Aorta (tissue), 5 donors: ENCODE results near the gene PPP1R16B. TPM values are rescaled to one million over a fixed set of nuclear protein-coding genes. Genes with fewer than 3 reads are reported as not detected.

Experiments
- ATAC-seq: fragments of 200-7000 bp; cut with Tn5 transposase; one replicate; pipeline ENCODE4 v1.9.1; 2022; ENCODE audit warnings: moderate library complexity; ENCODE audit not compliant: low FRiP score
- DNase-seq, 2 donors: peaks; one replicate each; pipeline ENCODE4 v3.0.0-alpha.2; 2020
- H3K27ac ChIP-seq, 2 donors: one replicate each; pipeline ENCODE4 v1.5.1; 2013; ENCODE audit warnings: low read length in 2 of 2, mild to moderate bottlenecking in 2 of 2, moderate library complexity in 2 of 2, control low read depth in 1 of 2, inconsistent platforms in 1 of 2, low read depth in 1 of 2
- H3K27me3 ChIP-seq, 2 donors: one replicate each; pipeline ENCODE4 v1.6.1; 2013; ENCODE audit warnings: control low read depth in 1 of 2, low read length in 1 of 2, mild to moderate bottlenecking in 1 of 2, moderate library complexity in 1 of 2; ENCODE audit not compliant: insufficient read depth in 2 of 2, control insufficient read depth in 1 of 2
- H3K36me3 ChIP-seq, 2 donors: one replicate each; pipeline ENCODE4 v1.6.1; 2013; ENCODE audit warnings: control low read depth in 1 of 2, low read length in 1 of 2, mild to moderate bottlenecking in 1 of 2; ENCODE audit not compliant: insufficient read depth in 2 of 2, control insufficient read depth in 1 of 2
- H3K4me1 ChIP-seq, 2 donors: one replicate each; pipeline ENCODE4 v1.6.1; 2013; ENCODE audit warnings: low read length in 2 of 2, control low read depth in 1 of 2, mild to moderate bottlenecking in 1 of 2, moderate library complexity in 1 of 2; ENCODE audit not compliant: insufficient read depth in 2 of 2, control insufficient read depth in 1 of 2
- H3K4me3 ChIP-seq, 2 donors: one replicate each; pipeline ENCODE4 v1.5.1; 2013; ENCODE audit warnings: low read length in 2 of 2, control low read depth in 1 of 2, mild to moderate bottlenecking in 1 of 2
- H3K9me3 ChIP-seq: one replicate; pipeline ENCODE4 v1.6.1; 2013; ENCODE audit warnings: mild to moderate bottlenecking, low read length; ENCODE audit not compliant: control insufficient read depth
- WGBS, 2 donors: extraction: QIAGEN DNeasy Blood & Tissue Kit; methylation state at CpG; one replicate each; pipeline ENCODE4 v1.1.7; 2013; 5-methylcytosine and 5-hydroxymethylcytosine counted together
- intact Hi-C, 2 donors: fragments of 100-400 bp; cut with DNase I; formaldehyde crosslinking; loops; one replicate each; pipeline versions ENCODE4 v1.14.2 to v1.15.0; 2022
- polyA plus RNA-seq, 2 donors: library from polyadenylated mRNA; stranded (reverse); fragments of 200-250 nt; gene quantifications; one replicate each; pipeline ENCODE4 v1.2.3, GENCODE V29; 2013
- total RNA-seq, 2 donors: library from RNA; stranded (reverse); fragmentation: NEBNext Ultra II Directional; extraction: Animal tissue kit (Norgen Biotek cat#: 25700); gene quantifications; one replicate each; pipeline ENCODE4 v1.2.1, GENCODE V29; 2021
- donor health status: healthy with polysubstance abuse.
- donor health status: Bipolar disorder and iron deficiency.
- donor health status: DM: no; HTN: no; CAD: no.
- donor health status: DM: no; HTN: no; CAD: no.
- donor health status: DM: yes; HTN: yes; CAD: no.

PPP1R16B gene
- total and polyA plus RNA-seq, 4 donors = 0.97 to 17.6 (median 7.3) TPM

DNA sequence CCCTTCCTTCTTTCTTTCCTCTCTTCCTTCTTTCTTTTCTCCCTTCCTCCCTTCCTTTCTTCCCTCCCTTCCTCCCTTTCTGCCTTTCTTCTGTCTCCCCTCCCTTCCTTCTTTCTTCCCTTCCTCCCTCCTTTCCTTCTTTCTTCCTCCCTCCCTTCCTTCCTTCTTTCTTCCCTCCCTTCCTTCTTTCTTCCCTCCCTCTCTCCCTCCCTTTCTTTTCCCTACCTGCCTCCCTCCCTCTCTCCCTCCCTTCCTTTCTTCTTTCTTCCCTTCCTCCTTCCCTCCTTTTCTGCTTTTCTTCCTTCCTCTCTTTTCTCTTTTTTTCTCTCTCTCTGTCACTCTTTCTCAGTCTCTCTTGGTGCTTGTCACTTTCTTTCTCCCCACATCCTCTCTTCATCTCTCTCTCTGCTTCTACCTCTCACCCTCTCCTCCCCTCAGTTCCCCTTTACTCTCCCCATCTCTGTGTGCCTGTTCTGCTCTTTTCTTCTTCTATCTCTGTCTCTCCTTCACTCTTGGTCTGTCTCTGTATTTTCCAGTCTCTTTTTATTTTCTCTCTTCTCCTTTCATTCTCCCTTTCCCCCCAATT, 90.6 kb downstream of the PPP1R16B start:
- no peak overlapping the region for H3K27ac ChIP-seq
- ATAC-seq (no peak), DNase-seq (no peak)
- no peaks in the 10 kb centered on the region for H3K4me1 ChIP-seq
- no peaks in the 10 kb centered on the region for H3K9me3 ChIP-seq
- no peak overlapping the region for H3K4me3 ChIP-seq
- intact Hi-C loops = loop anchor here in 1 of 2 donors (10.0 kb wide), 1 partner anchor 171 kb away; the partner anchor contains the start of gene SLC32A1
- H3K27me3 ChIP-seq = no peaks in the 10 kb centered on the region
- H3K36me3 ChIP-seq = no peaks in the 10 kb centered on the region

DNA sequence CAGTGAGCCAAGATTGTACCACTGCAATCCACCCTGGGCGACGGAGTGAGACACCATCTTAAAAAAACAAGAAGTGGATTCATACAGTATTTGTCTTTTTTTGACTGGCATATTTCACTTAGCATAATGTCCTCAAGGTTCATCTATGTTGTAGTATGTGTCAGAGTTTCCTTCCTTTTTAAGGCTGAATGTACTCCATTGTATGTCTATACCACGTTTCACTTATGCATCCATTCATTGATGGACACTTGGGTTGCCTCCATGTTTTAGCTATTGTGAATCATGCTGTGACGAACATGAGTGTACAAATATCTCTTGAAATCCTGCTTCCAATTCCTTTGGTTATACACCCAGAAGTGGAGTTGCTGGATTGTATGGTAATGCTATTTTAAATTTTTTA, 91.8 kb downstream of the PPP1R16B start:
- Histone ChIP-seq H3K9me3 (no peaks in the 10 kb centered on the region), H3K36me3 (no peaks in the 10 kb centered on the region), H3K27me3 (no peaks in the 10 kb centered on the region), H3K4me3 (no peak overlapping the region), H3K27ac (no peak overlapping the region), H3K4me1 (no peaks in the 10 kb centered on the region)
- ATAC-seq (no peak), DNase-seq (no peak)
- 88 to 89% methylated on average over 4 of the region's 4 CpGs for WGBS, 2 donors
- intact Hi-C loops = loop anchor here in 1 of 2 donors (10.0 kb wide), 1 partner anchor 172 kb away; the partner anchor contains the start of gene SLC32A1

GRCh38 chr20:38900606-38901005, 95.1 kb downstream of the PPP1R16B start:
- Histone ChIP-seq H3K27me3 (no peaks in the 10 kb centered on the region), H3K36me3 (no peaks in the 10 kb centered on the region), H3K9me3 (peaks cover 4% of the 10 kb centered on the region), H3K4me3 (no peak overlapping the region), H3K27ac (no peak overlapping the region), H3K4me1 (no peaks in the 10 kb centered on the region)
- 84 to 88% methylated on average over 13 of the region's 13 CpGs for WGBS, 2 donors
- intact Hi-C loops = no loop called here
- no peak for ATAC-seq
- DNase-seq = no peak

DNA sequence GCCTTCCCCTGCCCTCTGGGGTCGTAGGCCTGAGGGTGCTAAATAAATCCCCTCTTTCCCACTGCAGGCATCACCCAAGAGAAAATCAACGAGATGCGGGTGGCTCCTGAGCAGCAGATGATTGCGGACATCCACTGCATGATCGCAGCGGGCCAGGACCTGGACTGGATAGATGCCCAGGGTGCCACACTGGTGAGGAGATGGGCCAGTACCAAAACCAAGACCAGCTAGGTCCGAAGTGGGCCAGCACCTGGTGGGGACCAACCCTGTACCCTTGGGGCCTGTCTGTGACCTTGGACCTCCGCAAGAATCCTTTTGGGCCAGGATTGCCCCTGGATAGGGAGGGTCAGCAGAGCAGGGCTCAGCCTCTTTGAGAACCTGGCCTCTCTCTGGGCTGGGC, 97.1 kb downstream of the PPP1R16B start:
- no peak for ATAC-seq
- DNase-seq = no peak

GRCh38 chr20:38903335-38903734, 97.8 kb downstream of the PPP1R16B start:
- Histone ChIP-seq H3K4me3 (no peak overlapping the region), H3K36me3 (no peaks in the 10 kb centered on the region), H3K9me3 (peaks cover 4% of the 10 kb centered on the region), H3K4me1 (no peaks in the 10 kb centered on the region), H3K27me3 (no peaks in the 10 kb centered on the region), H3K27ac (no peak overlapping the region)
- no peak for ATAC-seq
- intact Hi-C loops = no loop called here
- peak in 1 of 2 donors; percentile 9 for DNase-seq
- 39 to 64% methylated on average over 5 of the region's 5 CpGs for WGBS, 2 donors

More for the DNA sequence above, 97.1 kb downstream of the PPP1R16B start:
- Histone ChIP-seq H3K4me1 (no peaks in the 10 kb centered on the region), H3K27ac (no peak overlapping the region), H3K9me3 (peaks cover 4% of the 10 kb centered on the region), H3K27me3 (no peaks in the 10 kb centered on the region), H3K36me3 (no peaks in the 10 kb centered on the region), H3K4me3 (no peak overlapping the region)
- intact Hi-C loops = no loop called here
- WGBS, 2 donors = 87 to 88% methylated on average over 8 of the region's 8 CpGs

DNA sequence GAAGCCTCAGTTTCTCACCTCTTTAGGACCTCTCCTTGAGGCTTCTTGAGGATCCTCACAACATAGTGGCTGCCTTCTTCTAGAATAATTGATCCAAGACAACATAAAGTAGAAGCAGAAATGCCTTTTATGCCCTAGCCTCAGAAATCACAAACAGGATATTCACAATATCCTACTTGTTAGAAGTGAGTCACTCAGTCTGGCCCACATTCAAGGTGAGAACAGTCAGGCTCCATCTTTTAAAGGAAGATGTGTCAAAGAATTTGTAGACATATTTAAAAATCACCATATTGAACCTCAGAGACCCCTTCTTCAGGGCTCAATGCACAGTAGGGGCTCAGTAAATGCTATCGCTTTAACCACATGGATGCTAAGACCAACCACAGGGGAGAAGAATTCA, 99.9 kb downstream of the PPP1R16B start:
- intact Hi-C loops = no loop called here
- Histone ChIP-seq H3K4me1 (no peaks in the 10 kb centered on the region), H3K27ac (no peak overlapping the region), H3K36me3 (no peaks in the 10 kb centered on the region), H3K4me3 (no peak overlapping the region), H3K9me3 (peaks cover 4% of the 10 kb centered on the region), H3K27me3 (no peaks in the 10 kb centered on the region)
- ATAC-seq (no peak), DNase-seq (no peak)
- 57 to 98% methylated on average over 1 of the region's 1 CpG for WGBS, 2 donors

DNA sequence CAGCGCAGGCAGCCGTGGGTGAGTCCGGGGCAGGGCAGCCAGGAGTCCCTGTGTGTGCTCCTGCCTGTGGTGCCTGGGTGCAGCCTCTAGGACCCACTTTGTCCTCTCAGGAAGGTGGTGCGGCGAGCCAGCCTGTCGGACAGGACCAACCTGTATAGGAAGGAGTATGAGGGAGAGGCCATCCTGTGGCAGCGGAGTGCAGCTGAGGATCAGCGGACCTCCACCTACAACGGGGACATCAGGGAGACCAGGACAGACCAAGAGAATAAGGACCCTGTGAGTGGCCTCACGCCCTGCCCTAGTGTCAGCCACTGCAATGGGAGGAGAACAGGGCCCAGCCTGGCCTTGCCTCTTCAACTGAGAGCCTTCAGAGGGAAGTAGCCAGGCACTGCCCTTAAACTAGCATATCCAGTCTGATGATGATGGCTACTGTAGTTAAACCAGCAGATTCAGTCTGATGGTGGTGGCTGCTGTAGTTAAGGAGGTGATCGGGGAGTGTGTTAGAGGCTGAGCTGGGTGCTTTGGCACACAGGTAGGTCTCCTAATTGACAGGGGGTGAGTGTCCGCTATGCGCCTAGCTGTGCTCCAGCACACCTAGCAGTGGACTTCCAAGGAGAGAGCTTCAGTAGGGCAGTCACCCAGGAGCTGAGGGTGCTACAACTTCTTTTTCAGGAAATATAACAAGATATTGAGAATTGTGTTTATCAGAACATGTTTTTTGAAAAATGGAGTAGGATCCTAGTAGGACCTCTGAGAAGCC, 102.6 kb downstream of the PPP1R16B start:
- 86 to 90% methylated on average over 13 of the region's 13 CpGs for WGBS, 2 donors
- intact Hi-C loops = no loop called here

DNA sequence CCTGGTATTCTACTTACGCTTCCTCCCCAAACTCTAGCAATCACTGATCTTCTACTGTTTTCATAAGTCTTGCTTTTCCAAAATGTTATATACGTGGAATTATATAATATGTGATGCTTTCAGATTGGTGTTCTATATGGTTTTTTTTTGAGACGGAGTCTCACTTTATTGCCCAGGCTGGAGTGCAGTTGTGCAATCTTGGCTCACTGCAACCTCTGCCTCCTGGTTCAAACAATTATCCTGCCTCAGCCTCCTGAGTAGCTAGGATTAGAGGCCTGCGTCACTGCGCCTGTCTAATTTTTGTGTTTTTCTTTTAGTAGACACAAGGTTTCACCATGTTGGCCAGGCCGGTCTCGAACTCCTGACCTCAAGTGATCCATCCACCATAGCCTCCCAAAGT, 109.9 kb downstream of the PPP1R16B start:
- intact Hi-C loops = no loop called here
- Histone ChIP-seq H3K4me3 (no peak overlapping the region), H3K4me1 (no peaks in the 10 kb centered on the region), H3K36me3 (no peaks in the 10 kb centered on the region), H3K9me3 (no peaks in the 10 kb centered on the region), H3K27ac (no peak overlapping the region), H3K27me3 (no peaks in the 10 kb centered on the region)
- DNase-seq = peak in 1 of 2 donors; percentile 35
- no peak for ATAC-seq
- 91 to 95% methylated on average over 7 of the region's 7 CpGs for WGBS, 2 donors

More for the DNA sequence above, 102.6 kb downstream of the PPP1R16B start:
- Histone ChIP-seq H3K4me3 (no peak overlapping the region), H3K27me3 (no peaks in the 10 kb centered on the region), H3K36me3 (no peaks in the 10 kb centered on the region), H3K27ac (no peak overlapping the region), H3K9me3 (peaks cover 4% of the 10 kb centered on the region), H3K4me1 (no peaks in the 10 kb centered on the region)
- ATAC-seq = no peak
- DNase-seq = peak in 1 of 2 donors; percentile 61

DNA sequence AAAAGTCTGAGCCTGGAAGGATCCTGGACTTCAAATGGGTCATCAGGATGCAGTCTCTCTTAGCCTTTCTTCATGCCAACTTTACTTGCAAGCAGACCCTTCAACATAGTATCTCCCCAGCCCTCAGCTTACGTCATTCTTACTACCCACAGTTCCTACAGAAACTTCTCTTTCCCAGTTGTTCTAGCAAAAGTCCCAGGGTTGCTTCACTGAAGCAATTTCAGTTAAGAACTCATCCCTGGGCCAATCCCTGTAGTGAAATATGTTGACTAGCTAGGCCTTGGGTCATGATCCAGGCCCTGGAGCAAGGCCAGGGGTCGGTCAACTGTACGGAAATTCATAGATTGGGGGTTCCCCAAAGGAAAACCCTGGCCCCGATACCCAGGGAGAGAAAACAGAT, 112.2 kb downstream of the PPP1R16B start:
- H3K4me3 ChIP-seq = no peak overlapping the region
- intact Hi-C loops = no loop called here
- no peaks in the 10 kb centered on the region for H3K9me3 ChIP-seq
- H3K36me3 ChIP-seq = no peaks in the 10 kb centered on the region
- no peaks in the 10 kb centered on the region for H3K27me3 ChIP-seq
- ATAC-seq (no peak), DNase-seq (no peak)
- no peaks in the 10 kb centered on the region for H3K4me1 ChIP-seq
- WGBS, 2 donors = 78 to 84% methylated on average over 4 of the region's 4 CpGs
- no peak overlapping the region for H3K27ac ChIP-seq
